ENCODE measurements around the gene LAMP5.

Gene LAMP5, protein sequence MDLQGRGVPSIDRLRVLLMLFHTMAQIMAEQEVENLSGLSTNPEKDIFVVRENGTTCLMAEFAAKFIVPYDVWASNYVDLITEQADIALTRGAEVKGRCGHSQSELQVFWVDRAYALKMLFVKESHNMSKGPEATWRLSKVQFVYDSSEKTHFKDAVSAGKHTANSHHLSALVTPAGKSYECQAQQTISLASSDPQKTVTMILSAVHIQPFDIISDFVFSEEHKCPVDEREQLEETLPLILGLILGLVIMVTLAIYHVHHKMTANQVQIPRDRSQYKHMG

DNA sequence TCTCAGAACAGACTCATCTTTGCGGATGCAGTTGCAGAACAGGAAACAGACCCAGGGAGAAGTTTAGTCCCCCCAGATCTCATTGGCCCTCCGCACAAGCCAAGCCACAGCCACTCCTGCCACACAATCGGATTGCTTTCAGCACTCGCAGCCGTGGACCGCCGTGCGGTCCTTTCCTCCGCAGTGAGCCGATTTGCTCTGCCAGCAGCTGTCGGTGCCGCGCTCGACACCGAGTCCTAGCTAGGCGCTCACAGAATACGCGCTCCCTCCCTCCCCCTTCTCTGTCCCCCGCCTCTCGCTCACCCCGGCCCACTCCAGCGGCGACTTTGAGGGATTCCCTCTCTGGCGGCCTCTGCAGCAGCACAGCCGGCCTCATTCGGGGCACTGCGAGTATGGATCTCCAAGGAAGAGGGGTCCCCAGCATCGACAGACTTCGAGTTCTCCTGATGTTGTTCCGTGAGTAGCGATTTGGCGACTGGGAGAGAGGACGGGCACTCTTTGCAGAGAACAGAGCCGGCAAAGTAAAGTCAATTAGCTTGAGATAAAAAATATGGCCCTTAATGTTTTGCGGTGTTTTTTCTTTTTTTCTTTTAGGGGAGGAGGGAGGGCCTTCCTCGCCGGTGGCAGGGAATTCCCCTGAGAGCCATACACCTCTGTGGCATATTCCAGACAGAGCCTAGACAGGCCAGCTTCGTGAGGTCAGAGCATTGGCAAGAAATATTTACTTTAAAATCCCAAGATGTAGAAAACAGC, at the start of gene LAMP5:
Gene LAMP5, plus strand, starts transcription at position 130 of the 753 bp plus-strand sequence. Its CDS starts 263 bp downstream, at position 393.
- peak; percentile 63 for DNase-seq

DNA sequence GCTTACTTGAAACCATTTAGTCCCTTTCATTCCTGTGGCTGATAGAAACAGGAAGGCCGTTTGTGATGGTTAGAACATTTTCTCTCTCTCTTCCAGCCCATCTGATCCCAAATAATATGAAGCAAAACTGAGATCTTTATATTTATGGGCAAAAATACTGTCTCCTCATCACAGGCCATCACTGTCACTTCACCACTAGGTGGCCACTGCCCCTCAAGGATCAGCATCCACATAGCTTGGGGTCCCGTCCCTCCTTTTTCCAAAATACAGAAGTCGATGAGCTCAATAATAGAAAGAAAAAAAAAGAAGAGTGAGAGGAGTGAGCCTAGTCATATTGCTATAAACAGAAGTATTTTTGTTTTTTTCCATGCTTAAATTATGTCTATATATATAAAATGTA, 46.4 kb upstream of the LAMP5 start:
- DNase-seq: no peak

DNA sequence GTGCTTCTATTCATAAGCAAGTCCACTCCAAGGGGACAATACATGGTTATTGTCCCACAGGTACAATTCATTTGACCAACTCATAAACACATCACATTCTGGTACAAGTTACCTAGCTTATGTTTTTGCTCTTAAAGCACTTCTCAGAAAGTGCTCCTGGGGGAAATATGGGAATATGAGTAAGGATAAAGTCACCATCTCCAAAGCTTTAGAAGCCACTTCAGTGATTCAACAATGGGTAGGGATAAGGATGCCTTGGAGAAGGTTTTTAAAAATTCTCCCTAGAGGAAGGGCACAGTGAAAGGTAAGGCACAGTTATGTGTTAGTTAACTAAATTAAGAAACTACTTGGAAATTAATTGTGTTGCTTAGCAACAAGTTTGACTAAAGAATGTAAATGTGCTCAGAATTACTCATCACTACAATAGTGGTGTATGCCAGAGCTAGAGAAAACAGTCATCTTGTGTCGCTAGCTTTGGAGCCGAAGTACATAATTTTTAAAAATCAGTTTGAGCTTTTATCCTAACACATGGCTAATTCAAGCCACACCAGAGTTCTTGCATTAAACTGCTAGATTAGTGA, 39.5 kb upstream of the LAMP5 start:
- DNase-seq: no peak

DNA sequence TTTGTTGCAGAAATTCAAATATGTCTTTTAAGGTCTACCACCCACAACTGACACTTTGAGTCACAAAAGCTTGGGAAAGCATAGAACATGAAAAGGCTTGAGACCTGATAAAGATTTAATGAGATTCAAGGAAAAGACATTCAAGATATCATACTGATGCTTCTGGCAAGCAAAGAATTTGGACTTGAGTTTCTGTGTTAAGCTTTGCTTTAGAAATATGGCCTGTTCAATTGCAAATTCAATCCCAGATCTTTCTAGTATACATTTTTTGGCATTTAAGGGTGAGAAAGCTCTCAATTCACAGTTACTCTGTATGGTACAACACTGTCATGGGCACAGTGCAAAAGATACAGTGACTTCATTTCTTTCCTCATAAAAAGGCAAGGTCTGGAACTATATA, 38.9 kb upstream of the LAMP5 start:
- no peak for DNase-seq

DNA sequence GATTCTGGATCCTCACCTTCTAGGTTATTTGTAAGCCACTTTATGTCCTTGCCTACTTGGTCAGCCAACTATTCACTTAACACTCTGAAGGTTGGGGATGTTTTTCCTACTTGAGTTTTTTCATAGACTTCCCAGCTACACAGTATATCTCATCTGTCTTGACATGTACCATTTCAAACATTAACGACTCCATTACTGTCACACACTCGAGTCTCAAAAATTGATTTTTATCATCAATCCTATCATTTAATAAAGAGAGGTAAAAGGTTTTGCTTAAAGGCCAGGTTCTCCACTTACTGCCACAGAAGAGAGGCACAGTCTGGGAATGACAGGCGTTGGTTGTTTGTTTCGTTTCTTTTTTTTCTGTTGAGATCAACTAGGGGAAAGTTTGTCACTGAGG, 38.2 kb upstream of the LAMP5 start:
- no peak for DNase-seq

DNA sequence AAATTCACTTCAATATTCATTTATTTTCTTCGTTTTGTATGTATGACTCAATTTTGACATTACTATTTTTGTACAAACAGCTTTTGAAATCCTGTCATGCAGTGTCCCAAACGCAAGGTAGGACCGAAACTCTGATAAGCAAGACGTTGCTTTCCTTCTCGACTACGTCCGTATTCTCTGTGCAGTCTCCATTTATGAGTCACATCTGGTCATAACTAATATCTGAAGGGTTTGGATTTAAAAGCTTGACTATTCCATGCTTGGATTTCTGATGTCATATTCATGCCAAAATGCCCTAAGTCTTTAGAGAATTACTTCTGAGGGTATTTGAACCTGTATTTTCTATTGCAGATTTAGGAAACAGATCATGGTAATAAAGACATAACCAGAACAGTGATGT, 37.8 kb upstream of the LAMP5 start:
- DNase-seq: no peak

DNA sequence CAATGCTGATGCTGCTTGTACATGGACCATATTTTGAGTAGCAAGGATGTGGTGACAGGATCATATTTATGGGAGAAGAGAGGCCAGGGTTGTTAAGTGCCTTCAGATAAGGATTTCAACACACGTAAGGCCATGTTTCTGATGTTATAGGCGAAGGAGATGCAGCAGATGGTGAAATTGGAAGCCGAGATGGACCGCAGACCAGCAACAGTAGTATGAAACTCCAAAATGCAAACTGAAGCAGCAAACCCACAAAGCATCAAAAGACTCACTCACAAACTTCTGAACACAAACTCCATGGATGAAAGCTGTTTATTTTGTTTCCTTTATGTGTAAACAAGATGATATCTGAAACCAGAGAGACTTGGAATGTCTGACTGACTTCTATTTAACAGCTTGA, 35.6 kb upstream of the LAMP5 start:
- DNase-seq: no peak

DNA sequence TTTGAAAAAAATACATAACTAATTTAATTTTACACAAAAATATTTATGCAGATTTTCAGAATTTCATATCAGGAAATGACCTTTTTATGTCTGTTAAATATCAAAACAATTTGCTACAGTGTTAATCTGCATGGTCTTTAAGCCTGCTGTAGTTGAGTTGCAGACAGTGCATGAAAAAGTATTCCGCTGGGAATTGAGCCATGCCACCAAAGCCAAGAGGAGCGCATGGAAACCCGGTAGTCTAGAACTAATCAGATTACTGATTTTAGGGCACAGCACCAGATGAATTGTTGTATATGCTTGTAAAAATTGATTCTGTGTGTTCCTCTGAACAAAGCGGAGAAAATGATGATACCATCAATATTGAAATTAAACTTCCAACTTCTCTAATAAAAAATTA, 34.3 kb upstream of the LAMP5 start:
- DNase-seq: no peak

DNA sequence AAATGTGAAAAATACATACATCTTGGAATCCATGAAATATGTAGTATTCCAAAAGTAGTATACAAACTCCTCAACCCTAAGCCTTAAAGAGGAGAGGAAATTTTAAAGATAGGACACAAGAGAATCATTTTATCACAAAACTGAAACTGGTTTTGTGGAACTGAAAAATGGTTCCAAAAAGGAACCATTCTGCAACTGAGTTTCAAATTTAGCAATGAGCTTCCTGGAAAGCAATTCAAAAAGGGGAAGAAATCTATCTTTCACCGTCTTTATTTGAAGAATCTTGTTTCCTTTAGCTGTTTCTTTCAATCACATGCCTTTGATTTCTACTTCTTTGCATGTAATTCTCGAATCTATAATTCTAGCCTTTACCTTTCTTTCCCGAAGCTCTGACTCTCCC, 32.2 kb upstream of the LAMP5 start:
- DNase-seq: no peak

DNA sequence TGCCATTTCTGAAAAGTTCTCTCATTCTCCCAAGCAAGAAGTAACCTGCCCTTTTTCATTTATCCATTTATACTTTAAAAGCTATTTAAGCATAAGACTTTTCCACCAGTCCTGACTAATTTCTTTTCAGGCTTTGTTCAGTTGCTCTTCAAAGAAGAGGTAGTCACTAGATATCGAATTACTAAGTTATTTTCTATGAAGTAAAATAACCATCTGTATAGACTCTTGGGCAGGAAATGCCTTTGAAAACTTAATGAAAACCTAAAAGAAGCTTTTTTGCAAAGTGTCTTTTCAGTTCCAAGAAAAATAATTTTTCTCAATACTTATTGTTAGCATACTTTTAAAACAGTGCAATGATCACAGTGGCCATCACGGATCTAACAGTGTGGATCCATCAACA, 31.3 kb upstream of the LAMP5 start:
- no peak for DNase-seq

DNA sequence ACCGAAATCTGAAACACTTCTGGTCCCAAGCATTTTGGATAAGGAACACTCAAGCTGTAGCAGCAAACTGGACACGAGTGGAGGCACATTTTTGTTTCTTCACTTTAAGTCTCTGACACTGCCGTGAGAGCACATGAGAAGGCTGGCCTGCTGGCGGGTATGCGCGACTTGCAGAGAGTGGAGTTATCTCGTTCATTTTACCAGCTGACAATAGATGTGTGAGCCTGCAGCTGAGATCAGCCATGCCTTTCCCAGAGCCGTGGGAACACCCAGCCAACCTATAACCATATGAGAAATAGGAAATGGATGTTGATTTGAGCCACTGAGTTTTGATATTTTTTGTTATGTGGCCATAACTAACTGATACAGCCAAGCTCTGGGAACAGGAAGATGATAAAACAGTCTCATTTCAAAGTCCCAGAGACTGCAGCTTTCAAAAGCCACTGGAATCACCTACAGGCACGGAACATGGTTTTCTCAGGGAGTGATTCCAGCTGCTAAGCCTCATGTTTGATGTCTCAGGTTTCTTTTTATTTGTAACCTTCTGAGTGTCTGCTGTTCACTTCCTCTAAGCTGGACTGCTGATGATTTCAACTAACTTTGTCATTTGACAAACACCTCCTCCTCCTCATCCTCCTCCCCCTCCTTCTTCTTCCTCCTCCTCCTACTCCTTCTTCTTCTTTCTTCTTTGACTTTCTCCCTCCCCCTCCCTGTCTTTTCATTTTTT, 28.6 kb upstream of the LAMP5 start:
- no peak for DNase-seq

DNA sequence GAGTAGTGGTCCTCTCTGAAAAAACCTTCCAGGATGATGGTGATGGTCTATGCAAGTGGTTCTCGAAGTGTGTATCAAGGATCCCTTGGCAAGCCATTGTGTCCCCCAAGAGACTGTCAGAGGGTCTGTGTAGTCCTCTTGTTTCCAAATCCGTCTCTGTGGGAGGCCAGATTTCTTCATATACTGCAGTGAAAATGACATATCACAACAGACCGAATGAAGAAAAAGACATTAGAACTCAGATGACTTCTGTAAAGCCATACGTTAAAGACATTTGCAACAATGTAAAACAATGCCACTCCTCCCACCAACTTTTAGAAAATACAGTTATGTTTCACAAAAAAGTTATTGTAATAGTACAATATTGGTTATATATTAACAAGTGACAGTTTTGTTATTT, 27.2 kb upstream of the LAMP5 start:
- DNase-seq: no peak

DNA sequence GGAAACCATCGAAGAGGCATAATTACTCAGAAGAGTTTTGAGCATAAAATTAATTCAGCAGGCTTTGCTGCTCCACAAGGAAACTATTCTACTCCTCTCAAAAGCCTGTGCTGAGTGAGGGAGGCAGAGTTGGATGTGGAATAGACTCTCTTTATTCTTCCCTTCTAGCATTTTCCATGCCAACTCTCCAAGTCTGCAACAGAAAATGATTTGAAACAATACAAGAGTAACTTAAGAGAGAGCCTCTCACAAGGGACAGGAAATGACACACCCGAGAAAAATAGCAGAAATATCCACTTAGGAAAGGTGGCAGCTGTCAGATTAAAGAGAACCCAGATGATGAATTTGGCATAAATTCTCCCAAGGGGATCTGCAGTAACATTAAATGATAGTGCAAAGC, 26.3 kb upstream of the LAMP5 start:
- DNase-seq: no peak

DNA sequence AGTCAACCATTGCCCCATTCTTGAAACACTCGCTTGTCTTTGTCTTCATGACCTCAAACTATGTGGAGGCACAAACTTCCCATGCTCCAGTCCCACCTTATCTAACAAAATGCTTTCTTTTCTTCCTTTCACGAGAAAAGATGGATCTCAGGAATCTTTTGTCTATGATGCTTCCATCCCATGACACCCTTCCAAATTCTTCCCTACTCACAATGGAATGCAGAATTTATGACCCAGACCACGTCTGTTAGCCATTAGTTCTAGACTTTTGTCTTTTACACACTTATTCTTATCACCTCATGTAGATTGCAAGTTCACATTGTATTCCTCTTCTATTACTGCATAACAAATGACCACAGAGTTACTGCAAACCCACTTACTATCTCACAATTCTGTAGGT, 24.2 kb upstream of the LAMP5 start:
- DNase-seq: no peak

DNA sequence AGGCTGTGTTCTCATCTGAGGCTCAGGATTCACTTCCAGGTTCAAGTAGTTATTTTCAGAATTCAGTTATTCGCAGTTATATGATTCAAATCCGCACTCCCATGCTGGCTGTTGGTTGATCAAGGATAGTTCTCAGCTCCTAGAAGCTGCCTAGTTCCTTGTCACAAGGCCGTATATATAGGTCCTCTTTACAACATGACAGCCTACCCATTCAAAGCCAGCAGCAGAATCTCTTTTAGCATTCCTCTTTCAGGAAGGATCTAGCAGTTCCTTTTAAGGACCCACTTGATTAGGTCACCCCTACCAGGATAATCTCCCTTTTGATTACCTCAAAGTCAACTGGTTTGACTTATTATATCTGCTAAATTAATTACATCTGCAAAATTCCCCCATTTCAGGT, 23.8 kb upstream of the LAMP5 start:
- DNase-seq: no peak

DNA sequence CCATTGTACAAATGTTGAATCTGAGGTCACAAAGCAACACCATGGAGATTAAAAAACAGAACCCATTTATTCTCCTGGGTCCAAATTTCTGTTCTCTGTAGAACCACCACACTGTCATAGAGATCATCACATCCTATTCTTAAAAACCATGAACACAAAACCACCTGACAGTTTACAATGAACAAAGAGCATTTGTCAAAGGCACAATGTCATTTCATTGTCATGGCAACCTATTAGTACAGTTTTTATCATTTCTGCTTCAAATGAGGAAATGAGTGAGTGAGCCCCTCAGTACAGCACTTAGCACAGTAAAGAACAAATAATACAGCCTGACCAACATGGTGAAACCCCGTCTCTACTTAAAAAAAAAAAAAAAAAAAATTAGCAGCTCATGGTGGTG, 23.1 kb upstream of the LAMP5 start:
- DNase-seq: no peak

DNA sequence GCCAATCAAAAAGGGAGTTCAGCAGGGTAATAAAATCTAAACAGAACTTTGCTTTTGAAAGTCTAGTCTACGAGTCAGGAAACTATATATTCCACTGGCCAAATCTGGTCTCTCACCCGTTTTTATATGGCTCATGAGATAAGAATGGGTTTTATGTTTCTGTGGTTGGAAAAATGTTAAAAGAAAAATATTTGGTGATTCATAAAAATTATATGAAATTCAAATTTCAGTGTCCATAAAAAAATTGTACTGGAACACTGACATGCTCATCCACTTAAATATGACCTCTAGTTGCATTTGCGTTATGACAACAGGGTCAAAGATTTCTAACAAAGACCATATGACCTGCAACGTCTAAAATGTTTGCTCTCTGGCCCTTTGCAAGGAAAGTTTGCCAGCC, 22.3 kb upstream of the LAMP5 start:
- no peak for DNase-seq

DNA sequence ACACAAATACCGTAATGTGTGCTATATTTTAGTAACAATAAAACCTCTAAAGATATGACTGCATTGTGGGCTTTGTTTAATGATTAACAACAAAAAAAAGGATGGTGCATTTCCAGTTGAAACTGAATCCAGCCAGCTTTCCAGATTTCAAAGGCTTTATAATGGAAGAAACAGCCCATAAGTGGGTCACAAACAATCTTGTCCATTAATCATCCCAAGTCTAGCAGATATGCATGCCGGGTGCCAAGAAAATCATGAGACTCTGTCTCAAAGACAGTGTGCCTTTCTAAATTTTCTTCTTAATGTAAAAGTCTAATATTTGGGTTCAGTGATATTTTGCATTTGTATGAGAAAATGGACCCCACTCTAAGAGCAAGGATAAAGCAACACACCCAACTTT, 20.6 kb upstream of the LAMP5 start:
- no peak for DNase-seq

DNA sequence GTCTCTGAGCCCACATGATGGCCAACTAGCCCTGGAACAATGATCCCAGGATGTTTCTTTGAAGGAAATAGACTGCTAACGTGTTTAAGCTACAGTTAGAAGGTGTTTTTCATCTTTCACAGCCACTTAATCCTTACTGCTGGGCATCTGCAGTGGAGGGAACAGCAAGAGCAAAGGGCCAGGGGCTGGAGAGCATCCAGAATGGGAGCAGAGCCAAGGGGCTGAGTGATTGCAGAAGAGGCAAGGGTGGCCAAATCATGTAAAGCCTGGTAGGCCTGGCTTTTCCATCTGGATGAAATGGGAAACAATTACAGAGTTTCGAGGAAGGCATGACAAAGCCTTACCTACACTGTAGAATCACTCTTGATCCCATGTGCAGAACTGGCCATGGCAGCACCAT, 18.7 kb upstream of the LAMP5 start:
- DNase-seq: no peak

DNA sequence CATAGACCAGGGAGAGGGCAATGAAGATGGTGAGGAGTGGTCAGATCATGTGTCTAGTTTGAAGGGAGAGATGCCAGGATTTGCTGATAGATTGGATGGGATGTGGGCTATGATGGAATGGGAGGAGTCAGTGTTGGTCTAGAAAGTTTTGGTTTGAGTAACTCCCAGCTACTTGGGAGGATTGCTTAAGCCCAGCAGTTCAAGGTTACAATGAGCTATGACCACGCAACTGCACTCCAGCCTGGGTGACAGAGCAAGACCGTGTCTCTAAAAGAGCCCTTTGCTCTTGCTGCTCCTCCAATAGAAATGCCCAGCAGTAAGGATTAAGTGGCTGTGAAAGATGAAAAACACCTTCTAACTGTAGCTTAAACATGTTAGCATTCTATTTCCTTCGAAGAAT, 18.2 kb upstream of the LAMP5 start:
- DNase-seq: no peak

DNA sequence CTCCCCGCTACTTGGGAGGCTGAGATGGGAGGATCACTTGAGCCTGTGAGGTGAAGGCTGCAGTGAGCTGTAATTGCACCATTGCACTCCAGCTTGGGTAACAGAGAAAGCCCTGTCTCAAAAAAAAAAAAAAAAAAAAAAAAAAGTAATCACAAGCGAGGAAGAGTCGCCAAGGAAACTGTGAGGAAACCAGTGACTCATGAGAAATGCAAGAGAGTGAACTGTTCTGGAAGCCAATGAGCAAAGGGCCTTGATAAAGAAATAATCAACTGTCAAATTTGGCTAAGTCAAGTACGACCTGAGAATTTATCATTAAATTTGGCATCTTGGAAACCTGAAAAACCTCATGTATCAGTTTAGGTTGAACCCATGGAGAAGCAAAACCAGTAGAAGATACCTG, 16.1 kb upstream of the LAMP5 start:
- peak; percentile 81 for DNase-seq

DNA sequence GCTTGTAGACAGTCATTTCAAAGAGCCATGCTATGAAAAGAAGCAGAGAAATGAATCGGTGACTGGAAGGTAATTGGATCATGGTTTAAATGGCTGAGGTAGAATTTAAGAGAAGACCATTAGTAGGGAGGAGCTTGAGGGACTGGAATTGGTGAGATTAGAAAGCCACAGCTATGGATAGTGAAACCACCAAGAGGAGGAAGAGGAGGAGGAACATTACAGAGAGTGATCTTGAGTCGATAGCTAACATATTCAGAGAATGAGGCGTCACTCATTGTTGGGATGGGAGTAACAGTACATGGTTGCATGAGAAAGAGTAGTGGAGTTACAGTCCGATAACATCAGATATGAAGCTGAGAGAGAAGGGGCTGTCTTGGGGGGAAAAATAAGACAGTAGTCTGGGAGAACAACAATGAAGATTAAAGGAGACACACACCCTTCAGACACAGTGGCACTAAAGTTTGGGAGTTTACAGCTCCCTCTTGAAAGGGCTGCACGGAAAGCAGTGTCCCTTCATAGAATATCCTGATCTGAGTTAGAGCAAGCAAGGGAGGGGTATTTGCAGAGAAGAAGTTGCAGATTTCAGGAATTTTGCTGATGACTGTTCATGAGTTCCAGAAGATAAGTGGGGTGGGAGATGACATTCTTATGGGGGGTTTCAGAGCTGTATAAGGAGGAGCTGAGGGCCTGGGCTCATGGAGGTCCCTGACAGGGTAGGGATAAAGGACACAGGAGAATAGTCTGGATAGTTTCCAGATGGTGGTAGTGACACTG, 15.1 kb upstream of the LAMP5 start:
- no peak for DNase-seq

DNA sequence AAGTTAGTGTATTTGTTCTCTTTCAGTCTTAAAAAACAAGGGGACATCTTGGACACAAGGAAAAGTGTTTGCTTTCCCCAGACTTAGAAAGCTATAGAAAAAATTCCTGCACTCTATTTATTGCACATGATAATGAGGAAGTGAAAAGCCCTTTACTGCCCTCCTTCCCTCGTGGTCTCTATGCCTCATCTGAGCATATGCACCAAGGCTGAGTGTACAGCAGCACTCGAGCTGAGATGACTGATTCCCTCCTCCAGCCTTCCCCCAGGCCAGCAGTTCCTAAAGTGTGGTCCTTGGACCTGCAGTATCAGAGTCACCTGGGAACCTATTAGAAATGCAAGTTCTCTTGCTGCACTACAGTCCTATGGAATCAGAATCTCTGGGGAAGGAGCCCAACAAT, 14.3 kb upstream of the LAMP5 start:
- DNase-seq: peak; percentile 63
